Body of pancreas (tissue), 4 donors: ENCODE data around the gene LRP3. TPM values are rescaled to one million over a fixed set of nuclear protein-coding genes. Genes with fewer than 3 reads are reported as not detected.

ENCODE experiments used
- ATAC-seq: fragments of 150-250 bp; one replicate; pipeline ENCODE4 v1.9.1; 2016
- DNase-seq, 4 donors: peaks; one replicate each; pipeline ENCODE4 v3.0.0-alpha.2; 2019
- H3K27ac ChIP-seq, 4 donors: fragments of 200-600 bp; sonication (generic); 1 replicate in 3 of 4; 2 replicates in 1 of 4; pipeline versions ENCODE4 v1.5.1 to v1.6.1; 2016 to 2019; ENCODE audit warnings: mild to moderate bottlenecking in 1 of 4, mixed read lengths in 1 of 4, moderate library complexity in 1 of 4
- H3K27me3 ChIP-seq, 2 donors: fragments of 200-600 bp; sonication (generic); one replicate each; pipeline ENCODE4 v1.6.0; 2016; ENCODE audit warnings: mild to moderate bottlenecking in 1 of 2
- H3K36me3 ChIP-seq, 2 donors: fragments of 200-600 bp; sonication (generic); replicated peaks in 1 of 2; 2 replicates each; pipeline ENCODE4 v1.5.1; 2016; ENCODE audit warnings: low read depth in 2 of 2; ENCODE audit not compliant: insufficient read depth in 1 of 2
- H3K4me1 ChIP-seq: fragments of 200-600 bp; sonication (generic); one replicate; pipeline ENCODE4 v1.6.0; 2016
- H3K4me3 ChIP-seq, 2 donors: fragments of 200-600 bp; sonication (generic); 1 replicate in 1 of 2; 2 replicates in 1 of 2; pipeline ENCODE4 v1.5.1; 2016 to 2019
- H3K9me3 ChIP-seq, 3 donors: fragments of 200-600 bp; sonication (generic); 1 replicate in 2 of 3; 2 replicates in 1 of 3; pipeline ENCODE4 v1.5.1; 2016
- CTCF ChIP-seq, 7 experiments: fragments of 450-650 bp in 4 of 7; fragments of 200-600 bp in 3 of 7; sonication (generic) in 3 of 7; IDR thresholded peaks; one replicate each; pipeline ENCODE4 v1.5.1; 2016 to 2019; ENCODE audit warnings: antibody characterized with exemption in 7 of 7
- POLR2A ChIP-seq, 3 donors: fragments of 450-650 bp; IDR thresholded peaks; one replicate each; pipeline ENCODE4 v1.6.1; 2016; ENCODE audit warnings: antibody characterized with exemption in 3 of 3, mild to moderate bottlenecking in 2 of 3
- WGBS, 2 donors: methylation state at CpG; one replicate each; pipeline ENCODE4 v1.1.5; 2017; 5-methylcytosine and 5-hydroxymethylcytosine counted together
- intact Hi-C: fragments of 100-400 bp; cut with DNase I; formaldehyde crosslinking; loops from one replicate; pipeline ENCODE4 v1.15.1; 2023
- total RNA-seq, 2 donors: library from RNA; depleted of rRNA; stranded (reverse); fragments of >200 nt; gene quantifications; one replicate each; pipeline ENCODE4 v1.1.0, GENCODE V29; 2016

The LRP3 gene
- total RNA-seq, 2 donors from 2014 or later, result 18.1 to 23.3 TPM

GRCh38 chr19:33234736-33235135 is 40.6 kb downstream of the LRP3 start:
- DNase-seq (no peak), ATAC-seq (no peak)
- H3K27me3 ChIP-seq, result no peaks in the 10 kb centered on the region
- WGBS, 2 donors, result 37% methylated on average over 6 to 9 of the region's 9 CpGs
- H3K9me3 ChIP-seq, result no peaks in the 10 kb centered on the region
- H3K4me1 ChIP-seq, result no peaks in the 10 kb centered on the region
- H3K4me3 ChIP-seq, result no peak overlapping the region
- intact Hi-C loops, result loop anchor here (10.0 kb wide), 1 partner anchor 530 kb away; no protein-coding TSS in a partner anchor
- H3K27ac ChIP-seq, result no peak overlapping the region
- TF ChIP-seq POLR2A (IDR thresholded peaks at IDR 0.05) (no peak), CTCF (IDR thresholded peaks at IDR 0.05) (no peak)
- no peaks in the 10 kb centered on the region for H3K36me3 ChIP-seq

GRCh38 chr19:33235269-33235995 is 41.3 kb downstream of the LRP3 start:
- peak; percentile 71 for ATAC-seq
- intact Hi-C loops, result loop anchor here (10.0 kb wide), 1 partner anchor 529 kb away; no protein-coding TSS in a partner anchor

GRCh38 chr19:33235996-33236350 is 41.8 kb downstream of the LRP3 start:
- Histone ChIP-seq H3K9me3 (no peaks in the 10 kb centered on the region), H3K27me3 (no peaks in the 10 kb centered on the region), H3K36me3 (no peaks in the 10 kb centered on the region), H3K4me1 (no peaks in the 10 kb centered on the region), H3K27ac (no peak overlapping the region), H3K4me3 (no peak overlapping the region)
- 84 to 86% methylated on average over 13 to 20 of the region's 20 CpGs for WGBS, 2 donors
- intact Hi-C loops, result loop anchor here (10.0 kb wide), 1 partner anchor 529 kb away; no protein-coding TSS in a partner anchor
- DNase-seq, result no peak
- ATAC-seq, result no peak
- no peak for TF ChIP-seq CTCF (IDR thresholded peaks at IDR 0.05)
- no peak for TF ChIP-seq POLR2A (IDR thresholded peaks at IDR 0.05)

More at GRCh38 chr19:33235269-33235995, 41.3 kb downstream of the LRP3 start:
- 43 to 71% methylated on average over 15 to 27 of the region's 30 CpGs for WGBS, 2 donors
- Histone ChIP-seq H3K4me3 (no peak overlapping the region), H3K27ac (no peak overlapping the region), H3K4me1 (no peaks in the 10 kb centered on the region), H3K36me3 (no peaks in the 10 kb centered on the region), H3K27me3 (no peaks in the 10 kb centered on the region), H3K9me3 (no peaks in the 10 kb centered on the region)
- TF ChIP-seq CTCF (IDR thresholded peaks at IDR 0.05) (peak; percentile 80 to 87 (median 85)), POLR2A (IDR thresholded peaks at IDR 0.05) (no peak)
- DNase-seq, result peak; percentile 78 to 90 (median 83)

- Histone ChIP-seq H3K9me3 (no peaks in the 10 kb centered on the region), H3K27me3 (no peaks in the 10 kb centered on the region), H3K27ac (no peak overlapping the region), H3K36me3 (no peaks in the 10 kb centered on the region), H3K4me1 (peaks cover 8% of the 10 kb centered on the region), H3K4me3 (no peak overlapping the region)
- TF ChIP-seq CTCF (IDR thresholded peaks at IDR 0.05) (no peak), POLR2A (IDR thresholded peaks at IDR 0.05) (no peak)
- intact Hi-C loops, result loop anchor here (10.0 kb wide), 1 partner anchor 528 kb away; no protein-coding TSS in a partner anchor
- ATAC-seq, result no peak
- WGBS, 2 donors, result 73 to 75% methylated on average over 10 to 15 of the region's 16 CpGs
- no peak for DNase-seq
These were observed 42.7 kb downstream of the LRP3 start for GRCh38 chr19:33236696-33237390.
